Heart left ventricle (tissue), 13 donors: ENCODE measurements around the gene GAS2L3.

Source experiments
- CTCF ChIP-seq, 12 donors: fragments of 200-600 bp; sonication (generic) in 4 of 12; IDR thresholded peaks; one replicate each; pipeline versions ENCODE4 v1.5.0 to v1.8.0; 2018 to 2022; ENCODE audit warnings: antibody characterized with exemption in 12 of 12, mild to moderate bottlenecking in 5 of 12
- POLR2A ChIP-seq, 2 donors: fragments of 450-650 bp; IDR thresholded peaks; one replicate each; pipeline ENCODE4 v1.6.1; 2017; ENCODE audit warnings: antibody characterized with exemption in 2 of 2, mild to moderate bottlenecking in 2 of 2, moderate library complexity in 2 of 2
- donor health status: ischemic (EF 13 %, LVEDD 7.1; RV severe dilation, severe dysfunction).
- donor health status: DM: no; HTN: yes; CAD: no.
- donor health status: DM: no; HTN: no; CAD: no.
- donor health status: ischemic (EF 25% LVEDD 6.9; RV normal size, moderate dysfunction).
- donor health status: ischemic (EF 25% LVEDD 5.7; RV mildly dilated, moderate dysfunction).
- donor health status: ischemic (EF 35%, LVEDD 5.7; RV mildly dilated, moderate dysfunction).
- donor health status: nonischemic (EF 11% LVEDD 7.7; RV severe dilation, severe dysfunction).
- donor health status: DM: yes; HTN: yes; CAD: no.
- donor health status: PGD.
- donor health status: ischemic (EF 29% LVEDD 5.4; RV normal size, mild dysfunction).
- donor health status: nonischemic (EF 23%, LVEDD 6.1; RV moderate dilation, normal function).

- no peak for TF ChIP-seq CTCF (IDR thresholded peaks at IDR 0.05)
- TF ChIP-seq POLR2A (IDR thresholded peaks at IDR 0.05), result no peak
These were observed 9.4 kb upstream of the GAS2L3 start for GRCh38 chr12:100564090-100564489.
